Colon (tissue), 2 donors: ENCODE data around the gene POM121.
"Not testable (repeated sequence)": the region's sequence is repeated elsewhere in the genome, so short reads cannot be mapped to it uniquely, and the experiment has no call there.

Experiments used
- FAIRE-seq: peaks from 2 replicates; lab custom pipeline; 2012; peaks lifted over from hg19 to GRCh38; lab: Jason Lieb, UNC
- donor health status: control.
- donor health status: control.

POM121 gene

DNA sequence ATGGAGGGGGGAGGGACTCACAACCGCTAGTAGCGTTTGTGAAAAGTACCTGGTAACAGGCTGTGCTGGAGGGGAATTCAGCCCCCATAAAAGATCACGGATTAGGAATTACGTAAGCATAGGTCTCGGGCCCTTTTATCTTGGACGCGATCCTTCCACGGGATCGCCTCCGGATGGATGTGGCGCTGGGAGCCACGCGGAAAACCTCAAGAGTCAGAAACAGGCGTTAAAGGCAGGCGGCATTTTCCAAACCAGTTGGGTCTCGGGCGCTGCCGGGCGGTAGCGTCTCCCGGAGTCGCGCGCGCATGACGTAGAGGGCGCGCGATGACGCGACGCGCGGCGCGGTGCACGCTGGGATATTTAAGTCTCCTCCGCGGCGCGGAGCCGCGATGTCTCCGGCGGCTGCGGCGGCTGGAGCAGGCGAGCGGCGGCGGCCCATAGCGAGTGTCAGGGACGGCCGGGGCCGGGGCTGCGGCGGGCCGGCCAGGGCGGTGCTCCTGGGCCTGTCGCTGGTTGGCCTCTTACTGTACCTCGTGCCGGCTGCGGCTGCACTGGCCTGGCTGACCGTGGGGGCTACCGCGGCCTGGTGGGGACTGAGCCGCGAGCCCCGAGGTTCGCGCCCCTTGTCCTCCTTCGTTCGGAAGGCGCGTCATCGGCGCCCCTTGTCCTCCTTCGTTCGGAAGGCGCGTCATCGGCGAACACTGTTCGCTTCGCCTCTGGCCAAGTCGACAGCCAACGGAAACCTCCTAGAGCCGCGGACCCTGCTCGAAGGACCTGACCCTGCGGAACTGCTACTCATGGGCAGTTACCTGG, at the start of gene POM121:
TSS of gene POM121 (plus strand) at position 363 of the 813 bp plus-strand sequence. CDS start at position 390, 27 bp downstream.
- FAIRE-seq = no peak

DNA sequence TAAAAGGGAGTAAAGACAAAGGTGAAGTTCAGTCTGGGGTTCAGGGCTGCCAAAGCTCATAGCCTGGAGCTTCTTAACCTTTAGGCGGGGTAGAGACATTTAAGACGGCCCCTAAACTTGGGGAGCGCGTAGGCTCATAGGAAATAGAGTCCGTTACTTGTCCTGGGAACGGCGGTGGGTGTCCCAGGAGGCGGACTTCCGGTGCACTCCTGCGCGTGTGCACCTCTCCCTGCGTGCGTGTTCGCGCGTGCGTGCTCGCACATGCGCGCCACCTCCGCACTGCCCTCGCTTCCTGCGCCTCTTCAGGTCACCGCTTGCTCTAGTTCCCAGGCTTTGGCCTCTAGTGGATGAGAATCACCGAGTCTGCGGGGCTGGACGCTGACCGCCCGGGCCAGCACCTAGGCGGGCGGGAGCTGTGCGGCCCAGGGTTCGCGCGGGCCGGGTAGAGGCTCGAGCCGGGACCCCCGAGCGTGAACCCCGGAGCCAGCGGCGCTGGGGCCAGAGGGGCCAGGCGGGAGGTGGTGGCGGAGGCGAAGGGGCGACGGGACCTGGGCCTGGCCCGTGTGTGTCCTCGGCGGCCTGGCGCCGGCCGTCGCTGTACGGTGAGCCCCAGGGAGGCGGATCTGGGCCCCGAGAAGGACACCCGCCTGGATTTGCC, 45.7 kb upstream of the POM121 start:
- not testable (repeated sequence) for FAIRE-seq

DNA sequence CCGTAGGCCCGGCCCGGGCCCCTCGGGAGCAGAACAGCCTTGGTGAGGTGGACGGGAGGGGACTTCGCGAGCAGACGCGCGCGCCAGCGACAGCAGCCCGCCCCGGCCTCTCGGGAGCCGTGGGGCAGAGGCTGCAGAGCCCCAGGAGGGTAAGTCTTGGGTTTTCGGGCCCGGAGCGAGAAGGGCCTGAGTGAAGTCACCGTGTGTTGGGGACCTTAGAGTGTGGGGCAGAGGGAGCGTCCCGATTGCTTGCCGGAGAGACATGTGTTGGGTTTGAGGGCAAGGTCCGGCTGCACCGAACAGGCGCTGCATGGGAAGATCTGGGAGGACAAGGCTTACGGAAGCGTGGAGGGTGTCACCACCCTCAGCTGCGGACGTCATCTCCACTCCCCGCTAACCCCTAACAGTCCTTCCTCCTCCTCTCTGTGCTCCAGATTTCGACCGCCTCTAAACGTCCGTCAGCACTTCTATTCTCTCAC, 45.1 kb upstream of the POM121 start:
- not testable (repeated sequence) for FAIRE-seq

DNA sequence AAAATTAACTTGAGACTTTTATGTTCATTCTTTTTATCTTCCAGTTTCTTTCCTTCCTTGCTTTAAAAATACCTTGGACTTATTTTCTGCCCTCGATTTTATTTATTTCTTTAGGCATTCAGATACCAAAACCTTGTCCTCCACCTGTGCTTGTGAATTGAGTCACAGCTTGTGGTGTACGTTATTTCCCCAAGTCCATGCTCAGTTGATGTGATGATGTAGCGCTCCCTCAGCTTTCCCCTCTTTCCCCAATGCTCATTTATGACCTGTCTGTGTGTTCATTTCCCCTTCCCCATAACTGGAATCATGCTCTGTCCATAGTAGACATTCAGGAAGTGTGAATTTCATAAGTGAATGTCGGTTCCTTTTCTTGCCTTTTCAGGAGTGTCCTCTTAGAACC, 33.1 kb upstream of the POM121 start:
- not testable (repeated sequence) for FAIRE-seq

DNA sequence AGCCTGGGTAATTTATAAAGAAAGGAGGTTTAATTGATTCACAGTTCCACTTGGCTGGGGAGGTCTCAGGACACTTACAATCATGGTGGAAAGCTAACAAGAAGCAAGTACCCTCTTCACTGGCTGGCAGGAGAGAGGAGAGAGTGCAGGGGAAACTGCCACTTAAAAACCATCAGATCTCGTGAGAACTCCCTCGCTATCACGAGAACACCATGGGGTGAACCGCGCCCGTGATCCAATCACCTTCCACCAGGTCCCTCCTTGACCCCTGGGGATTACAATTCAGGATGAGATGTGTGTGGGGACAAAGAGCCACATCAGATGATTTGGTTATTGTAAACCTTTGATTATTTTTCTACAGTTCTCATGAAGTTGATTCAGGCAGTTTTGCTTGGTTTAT, 20.2 kb upstream of the POM121 start:
- not testable (repeated sequence) for FAIRE-seq

DNA sequence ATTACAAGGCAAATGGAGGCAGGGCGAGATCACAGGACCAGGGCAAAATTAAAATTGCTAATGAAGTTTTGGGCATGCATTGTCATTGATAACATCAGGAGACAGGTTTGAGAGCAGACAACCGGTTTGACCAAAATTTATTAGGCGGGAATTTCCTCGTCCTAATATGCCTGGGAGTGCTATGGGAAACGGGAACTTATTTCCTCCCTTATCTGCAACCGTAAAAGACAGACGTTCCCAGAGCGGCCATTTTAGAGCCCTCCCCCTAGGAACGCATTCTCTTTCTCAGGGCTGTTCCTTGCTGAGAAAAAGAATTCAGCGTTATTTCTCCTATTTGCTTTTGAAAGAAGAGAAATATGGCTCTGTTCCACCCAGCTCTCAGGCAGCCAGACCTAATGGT, 16.5 kb upstream of the POM121 start:
- not testable (repeated sequence) for FAIRE-seq

DNA sequence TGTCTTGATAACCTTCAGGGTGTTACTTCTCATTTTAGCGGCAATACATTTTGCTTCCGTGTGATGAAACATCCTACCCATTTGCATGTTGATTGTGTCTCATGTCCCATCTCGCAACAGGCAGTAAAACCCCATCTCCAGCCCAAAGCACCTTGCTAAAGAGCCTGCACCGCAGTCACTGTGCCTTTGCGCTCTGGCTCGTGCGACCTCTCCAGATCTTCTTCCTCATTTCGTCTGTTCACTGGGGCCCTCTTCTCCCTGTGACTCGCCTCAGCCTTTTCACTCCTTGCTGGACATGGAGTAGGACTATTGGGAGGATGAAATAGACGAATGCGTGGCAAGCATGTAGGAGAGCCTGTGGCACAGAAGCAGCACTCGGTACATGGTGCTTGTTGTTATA, 13.5 kb upstream of the POM121 start:
- not testable (repeated sequence) for FAIRE-seq

DNA sequence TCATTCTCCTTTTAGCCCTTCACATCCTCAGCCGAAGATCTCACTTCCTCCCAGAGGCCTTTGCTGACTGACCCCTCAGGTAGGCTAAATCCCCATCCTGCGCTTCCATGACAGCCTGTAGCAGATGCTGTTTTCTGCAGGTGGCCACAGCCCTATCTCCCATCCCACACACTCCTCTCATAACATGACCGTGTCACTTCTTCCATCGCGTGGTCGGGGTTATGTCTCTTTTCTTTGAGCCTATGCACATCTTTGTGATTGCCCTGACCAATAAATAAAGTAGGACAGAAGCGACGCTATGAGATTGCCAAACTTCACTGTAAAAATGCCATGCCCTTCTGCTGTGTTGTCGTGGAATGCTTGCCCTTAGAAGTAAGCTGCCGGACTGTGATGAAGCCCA, 11.1 kb upstream of the POM121 start:
- FAIRE-seq = not testable (repeated sequence)

DNA sequence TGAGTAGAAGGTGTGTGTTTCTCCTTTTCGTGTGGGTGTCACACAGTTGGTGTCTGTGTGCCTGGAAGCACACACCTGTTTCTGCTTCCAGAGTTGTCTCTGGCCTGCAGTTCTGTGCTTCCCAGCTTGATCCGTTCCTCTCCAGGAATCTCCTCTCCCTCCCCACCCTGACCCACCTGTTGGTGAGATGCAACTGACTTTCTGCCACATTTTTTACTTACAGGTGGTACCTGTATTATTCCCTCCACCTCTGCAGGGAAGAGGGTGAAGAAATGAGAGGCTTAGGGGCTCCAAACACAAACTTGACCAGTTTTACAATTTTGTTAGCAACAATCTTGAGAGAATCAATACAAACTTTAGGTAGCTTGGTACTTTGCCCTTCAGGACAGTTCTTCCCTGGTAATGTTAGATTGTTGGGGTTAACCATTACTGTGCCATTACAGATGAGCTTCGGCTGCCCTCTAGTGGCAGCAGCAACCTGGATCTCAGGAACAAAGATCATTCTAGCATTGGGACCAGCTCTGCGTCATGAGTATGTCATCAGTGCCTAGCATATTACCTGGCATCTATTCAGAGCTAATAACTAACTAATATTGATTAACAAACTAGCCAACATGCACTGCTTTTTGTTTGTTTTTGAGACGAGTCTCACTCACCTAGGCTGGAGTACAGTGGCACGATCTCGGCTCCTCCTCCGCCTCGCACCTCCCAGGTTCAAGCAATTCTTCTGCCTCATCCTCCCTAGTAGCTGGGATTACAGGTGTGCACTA, 10.0 kb upstream of the POM121 start:
- FAIRE-seq = not testable (repeated sequence)

DNA sequence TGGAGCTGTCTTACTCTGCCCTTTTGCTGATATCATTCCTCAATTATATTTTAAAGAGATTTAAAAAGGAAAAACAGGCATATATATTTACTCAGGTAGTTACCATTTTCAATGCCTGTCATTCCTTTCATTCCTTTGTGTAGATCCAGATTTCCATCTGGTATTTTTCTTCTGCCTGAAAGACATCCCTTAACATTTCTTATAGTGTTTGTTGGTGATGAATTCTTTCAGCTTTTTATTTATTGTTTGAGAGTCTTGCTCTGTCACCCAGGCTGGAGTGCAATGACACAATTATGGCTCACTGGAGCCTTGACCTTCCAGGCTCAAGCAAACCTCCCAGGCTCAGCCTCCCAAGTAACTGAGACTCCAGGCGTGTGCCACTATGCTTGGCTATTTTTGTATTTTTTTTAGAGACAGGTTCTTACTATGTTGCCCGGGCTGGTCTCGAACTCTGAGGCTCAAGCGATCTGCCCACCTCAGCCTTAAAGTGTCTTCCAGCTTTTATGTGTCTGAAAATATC, 5.6 kb upstream of the POM121 start:
- no peak for FAIRE-seq

DNA sequence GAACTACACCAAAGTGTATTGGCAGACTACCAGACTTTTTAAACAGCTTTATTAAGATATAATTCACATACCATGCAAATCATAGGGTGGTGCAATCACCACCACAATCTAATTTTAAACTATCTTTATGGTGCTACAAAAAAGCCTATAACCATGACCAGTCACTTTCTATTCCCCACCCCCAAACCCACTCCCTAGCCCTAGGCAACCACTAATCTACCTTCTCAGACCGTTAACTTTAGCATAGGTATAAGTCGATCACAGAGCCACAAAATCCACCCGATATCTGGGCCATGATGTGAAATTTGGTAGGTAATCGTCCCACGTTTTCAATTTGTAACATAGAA, 536 bp upstream of the POM121 start:
- no peak for FAIRE-seq

DNA sequence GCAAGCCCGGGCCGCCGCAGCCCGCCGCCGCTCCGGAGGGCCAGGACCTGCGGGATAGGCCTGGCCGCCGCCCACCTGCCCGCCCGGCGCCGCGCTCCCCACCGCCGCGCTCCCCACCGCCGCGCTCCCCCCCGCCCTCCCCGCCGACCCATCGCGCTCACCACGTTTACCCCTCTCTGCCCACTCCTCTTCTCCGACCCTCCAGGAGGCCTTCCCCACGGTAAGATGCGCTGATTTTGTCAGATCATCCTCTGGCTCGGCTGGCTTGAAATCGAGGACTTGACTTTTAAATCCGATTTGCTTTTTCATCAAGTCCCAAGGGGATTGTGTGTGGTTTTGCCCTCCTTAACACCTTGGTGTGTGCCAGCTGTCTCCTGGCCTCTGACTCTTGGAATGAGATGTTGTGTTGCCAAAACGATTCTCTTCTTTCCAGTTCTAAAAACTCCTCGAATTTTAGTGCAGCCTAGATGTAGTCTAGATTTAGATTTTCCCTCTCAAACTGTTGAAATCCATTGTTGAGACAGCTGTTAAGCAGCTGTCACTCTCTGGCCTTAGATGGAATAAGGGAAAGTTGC, 738 bp downstream of the POM121 start:
- FAIRE-seq = no peak

DNA sequence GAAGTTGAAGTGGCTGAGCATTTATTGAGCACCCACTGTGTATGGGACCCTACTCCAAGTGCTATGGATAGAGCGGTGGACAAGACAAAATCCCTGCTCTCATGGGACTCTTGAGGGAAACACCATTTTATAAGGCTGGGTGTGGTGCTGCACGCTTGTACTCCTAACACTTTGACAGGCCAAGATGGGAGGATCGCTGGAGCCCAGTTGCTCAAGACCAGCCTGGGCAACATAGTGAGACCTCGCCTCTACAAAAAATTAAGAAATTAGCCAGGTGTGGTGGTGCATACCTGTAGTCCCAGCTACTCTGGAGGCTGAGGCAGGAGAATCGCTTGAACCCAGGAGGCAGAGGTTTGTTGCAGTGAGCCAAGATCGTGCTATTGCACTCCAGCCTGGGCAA, 2.9 kb downstream of the POM121 start:
- not testable (repeated sequence) for FAIRE-seq

DNA sequence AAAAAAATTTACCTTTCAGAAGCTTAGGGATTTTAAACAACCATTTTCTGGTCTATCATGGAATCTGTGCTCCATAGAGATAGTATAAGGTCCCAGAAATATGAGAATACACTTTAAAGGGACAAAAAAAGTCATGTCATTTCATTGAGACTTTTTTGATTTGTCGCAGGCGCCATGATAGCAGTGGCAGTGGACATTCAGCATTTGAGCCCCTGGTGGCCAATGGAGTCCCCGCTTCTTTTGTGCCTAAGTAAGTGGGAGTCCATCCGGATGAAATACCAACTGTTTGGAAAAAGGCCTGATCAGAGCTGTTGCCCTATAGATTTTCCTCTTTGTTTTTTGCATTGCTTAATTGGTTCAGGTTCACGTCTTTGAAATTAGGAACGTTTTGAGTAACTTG, 3.3 kb downstream of the POM121 start:
- not testable (repeated sequence) for FAIRE-seq

DNA sequence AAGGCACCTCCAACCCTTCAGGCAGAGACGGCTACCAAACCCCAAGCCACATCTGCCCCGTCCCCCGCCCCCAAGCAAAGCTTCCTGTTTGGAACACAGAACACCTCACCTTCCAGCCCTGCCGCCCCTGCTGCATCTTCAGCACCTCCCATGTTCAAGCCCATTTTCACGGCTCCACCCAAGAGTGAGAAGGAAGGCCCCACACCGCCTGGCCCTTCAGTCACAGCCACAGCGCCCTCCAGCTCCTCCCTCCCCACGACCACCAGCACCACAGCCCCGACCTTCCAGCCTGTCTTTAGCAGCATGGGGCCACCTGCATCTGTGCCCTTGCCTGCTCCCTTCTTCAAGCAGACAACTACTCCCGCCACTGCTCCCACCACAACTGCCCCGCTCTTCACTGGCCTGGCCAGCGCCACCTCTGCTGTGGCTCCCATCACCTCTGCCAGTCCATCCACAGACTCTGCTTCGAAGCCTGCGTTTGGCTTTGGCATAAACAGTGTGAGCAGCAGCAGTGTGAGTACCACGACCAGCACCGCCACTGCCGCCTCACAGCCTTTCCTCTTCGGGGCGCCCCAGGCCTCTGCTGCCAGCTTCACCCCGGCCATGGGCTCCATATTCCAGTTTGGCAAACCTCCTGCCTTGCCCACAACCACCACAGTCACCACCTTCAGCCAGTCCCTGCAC, 17.3 kb downstream of the POM121 start:
- not testable (repeated sequence) for FAIRE-seq

DNA sequence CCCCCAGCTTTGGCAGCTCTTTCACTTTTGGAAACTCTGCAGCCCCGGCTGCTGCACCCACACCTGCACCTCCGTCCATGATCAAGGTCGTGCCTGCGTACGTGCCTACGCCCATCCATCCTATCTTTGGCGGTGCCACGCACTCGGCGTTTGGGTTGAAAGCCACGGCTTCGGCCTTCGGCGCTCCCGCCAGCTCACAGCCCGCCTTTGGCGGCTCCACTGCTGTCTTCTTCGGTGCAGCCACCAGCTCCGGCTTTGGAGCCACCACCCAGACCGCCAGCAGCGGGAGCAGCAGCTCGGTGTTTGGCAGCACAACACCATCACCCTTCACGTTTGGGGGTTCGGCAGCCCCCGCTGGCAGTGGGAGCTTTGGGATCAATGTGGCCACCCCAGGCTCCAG, 18.1 kb downstream of the POM121 start:
- not testable (repeated sequence) for FAIRE-seq

DNA sequence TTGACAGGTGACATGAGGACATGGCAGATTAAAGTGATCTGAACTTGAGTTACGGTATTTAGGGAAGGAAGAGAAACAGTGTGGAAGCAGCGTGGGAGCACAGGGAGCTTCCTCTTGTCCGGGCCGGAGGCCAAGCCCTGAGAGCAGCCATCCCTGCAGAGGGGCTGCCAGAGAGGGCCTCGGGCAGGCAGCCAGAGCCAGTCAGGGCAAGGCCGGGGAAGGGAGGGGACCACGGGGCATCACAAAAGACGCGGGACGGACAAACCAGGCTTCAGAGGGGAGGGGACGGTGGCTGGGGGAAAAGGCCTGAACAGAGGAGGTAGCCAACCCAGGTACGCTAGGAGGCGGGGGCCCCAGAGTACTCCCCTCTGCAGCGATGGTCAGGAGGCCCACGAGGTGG, 20.0 kb downstream of the POM121 start:
- FAIRE-seq = not testable (repeated sequence)

DNA sequence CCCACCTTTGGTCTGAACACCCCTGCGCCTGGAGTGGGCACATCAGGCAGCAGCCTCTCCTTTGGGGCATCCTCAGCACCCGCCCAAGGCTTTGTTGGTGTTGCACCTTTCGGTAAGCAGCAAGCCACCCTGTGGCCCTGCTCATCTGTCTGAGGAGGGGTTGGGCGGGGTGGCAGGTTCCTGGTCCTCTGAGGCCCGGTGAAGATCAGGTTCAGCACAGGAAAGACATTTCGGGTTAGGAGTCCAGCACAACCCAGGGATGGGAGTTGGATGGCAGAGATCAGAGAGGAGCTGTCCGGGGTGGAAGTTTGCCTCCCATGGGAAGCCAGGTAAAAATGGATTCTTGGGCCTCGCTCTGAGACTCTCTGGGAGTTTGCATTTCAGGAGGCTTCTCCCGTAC, 20.7 kb downstream of the POM121 start:
- not testable (repeated sequence) for FAIRE-seq

DNA sequence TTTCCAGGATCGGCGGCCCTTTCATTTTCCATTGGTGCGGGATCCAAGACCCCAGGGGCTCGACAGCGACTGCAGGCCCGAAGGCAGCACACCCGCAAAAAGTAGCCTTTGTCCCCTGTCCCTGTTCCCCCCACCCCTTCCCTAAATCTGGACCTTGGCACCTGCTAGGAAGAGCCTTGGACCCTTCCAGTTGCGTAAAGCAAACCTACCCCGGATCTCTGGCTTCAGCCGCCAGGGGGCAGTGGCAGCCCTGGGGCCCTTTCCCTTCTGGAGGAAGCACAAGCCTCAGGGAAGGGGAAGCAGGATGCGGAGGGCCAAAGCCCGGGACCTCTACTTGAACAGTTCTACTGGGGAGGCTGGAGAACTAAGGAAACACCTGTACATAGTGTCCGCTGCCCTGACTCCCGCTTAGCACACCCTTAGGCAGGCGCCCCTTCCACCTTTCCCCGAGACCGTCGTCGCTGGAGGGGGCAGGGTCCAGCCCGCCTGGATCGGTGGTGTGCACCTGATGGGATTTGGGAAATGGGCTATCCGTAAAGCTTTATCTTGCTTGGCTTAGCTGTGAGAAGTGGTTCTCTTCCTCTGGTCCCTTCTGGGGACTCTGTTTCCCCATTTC, 21.3 kb downstream of the POM121 start:
- FAIRE-seq = not testable (repeated sequence)

DNA sequence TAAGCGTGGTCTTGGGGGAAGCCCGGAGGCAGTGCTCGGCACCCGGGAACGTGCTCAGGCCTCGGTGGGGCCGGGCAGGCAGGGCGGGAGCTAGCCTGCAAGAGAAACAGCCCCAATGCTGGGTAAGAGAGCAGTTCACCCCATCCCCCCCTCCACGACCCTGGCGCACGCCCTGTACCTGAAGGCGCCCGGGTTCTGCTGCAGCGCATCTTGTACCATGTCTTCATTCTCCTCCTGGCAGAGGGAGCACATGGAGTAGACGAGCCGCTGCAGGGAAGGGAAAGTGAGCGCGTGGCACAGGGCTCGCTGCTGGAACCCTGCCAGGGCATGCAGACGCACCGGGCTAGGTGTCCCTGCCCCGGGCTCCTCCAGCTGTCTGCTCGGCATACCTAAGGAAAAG, 23.8 kb downstream of the POM121 start:
- FAIRE-seq = not testable (repeated sequence)

DNA sequence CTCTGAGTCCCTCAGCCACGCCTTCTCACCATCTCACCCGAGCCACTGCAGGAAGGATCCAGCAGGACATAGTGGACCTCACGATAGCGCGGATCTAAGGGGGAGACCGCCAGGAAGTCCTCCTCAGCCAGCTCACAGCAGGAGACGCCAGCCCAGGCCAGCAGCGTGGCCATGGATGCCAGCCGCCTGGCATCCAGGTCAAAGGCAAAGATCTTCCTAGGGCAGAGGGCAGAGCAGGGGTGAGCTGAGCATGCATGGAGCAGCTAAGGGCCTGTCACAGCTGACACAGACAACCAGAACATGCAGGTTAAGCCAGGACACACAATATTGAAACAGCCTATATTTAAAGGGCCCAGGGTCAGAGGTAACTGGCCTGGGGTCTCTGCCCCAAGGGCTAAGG, 24.4 kb downstream of the POM121 start:
- not testable (repeated sequence) for FAIRE-seq
